SU-DHL-6 (cell line): Measurements from ENCODE around the gene TCF4.

Experiments used
- CTCF ChIP-seq: fragments of 200-600 bp; sonication (generic); IDR thresholded peaks from one replicate; pipeline ENCODE4 v1.5.1; 2017; ENCODE audit warnings: antibody characterized with exemption, mild to moderate bottlenecking, low read length, moderate library complexity; ENCODE audit not compliant: insufficient read depth, poor library complexity, severe bottlenecking
- EZH2phosphoT487 ChIP-seq: fragments of 200-600 bp; sonication (generic), shearing (Covaris generic); conservative IDR thresholded peaks from 2 replicates; pipeline ENCODE4 v1.6.1; 2018; ENCODE audit warnings: mild to moderate bottlenecking, antibody characterized with exemption, low read length, moderate library complexity, mixed read lengths

GRCh38 chr18:55523001-55523400, 65.0 kb downstream of the TCF4 start:
- TF ChIP-seq CTCF, result no peak
- no peak for TF ChIP-seq EZH2phosphoT487
